ENCODE measurements around the gene AHRR. TPM values are rescaled to one million over a fixed set of nuclear protein-coding genes. Genes with fewer than 3 reads are reported as not detected.

Gene AHRR
- total RNA-seq, 2 experiments from 2014 or later = 20.1 to 20.7 TPM

GRCh38 chr5:455806-456205 is 134.3 kb downstream of the AHRR start:
- POLR2A ChIA-PET = no interaction called here
- CTCF ChIA-PET = interaction anchor here (1.4 kb wide), 1 partner anchor 9 kb away, joined by 7 read pairs; no protein-coding TSS in a partner anchor

GRCh38 chr5:456351-457194 is 135.1 kb downstream of the AHRR start:
- ChIA-PET CTCF (interaction anchor here (1.4 kb wide), 1 partner anchor 10 kb away, joined by 7 read pairs; no protein-coding TSS in a partner anchor), POLR2A (interaction anchor here (0.6 kb wide), 1 partner anchor 10 kb away, joined by 3 read pairs; no protein-coding TSS in a partner anchor)

GRCh38 chr5:457195-457961 is 135.9 kb downstream of the AHRR start:
- CTCF ChIA-PET = interaction anchor here (1.4 kb wide), 1 partner anchor 11 kb away, joined by 7 read pairs; no protein-coding TSS in a partner anchor
- POLR2A ChIA-PET = no interaction called here

- POLR2A ChIA-PET = interaction anchor here (0.7 kb wide), 1 partner anchor 115 kb away, joined by 5 read pairs; no protein-coding TSS in a partner anchor
- CTCF ChIA-PET = interaction anchor here (0.7 kb wide), 1 partner anchor 12 kb away, joined by 3 read pairs; no protein-coding TSS in a partner anchor
These were observed 137.2 kb downstream of the AHRR start for GRCh38 chr5:458547-459353.

GRCh38 chr5:459562-460272 is 138.2 kb downstream of the AHRR start:
- POLR2A ChIA-PET = no interaction called here
- CTCF ChIA-PET = no interaction called here

- CTCF ChIA-PET = no interaction called here
- POLR2A ChIA-PET = no interaction called here
These were observed 138.7 kb downstream of the AHRR start for GRCh38 chr5:460273-460625.

GRCh38 chr5:462051-462481 is 140.6 kb downstream of the AHRR start:
- POLR2A ChIA-PET = no interaction called here
- CTCF ChIA-PET = interaction anchor here (1.0 kb wide), 1 partner anchor 15 kb away, joined by 3 read pairs; no protein-coding TSS in a partner anchor

- CTCF ChIA-PET = no interaction called here
- POLR2A ChIA-PET = no interaction called here
These were observed 141.8 kb downstream of the AHRR start for GRCh38 chr5:463301-463700.

GRCh38 chr5:463952-464351 is 142.4 kb downstream of the AHRR start:
- CTCF ChIA-PET = no interaction called here

GRCh38 chr5:464446-464842 is 142.9 kb downstream of the AHRR start:
- POLR2A ChIA-PET = no interaction called here
- CTCF ChIA-PET = no interaction called here

More at GRCh38 chr5:463952-464351, 142.4 kb downstream of the AHRR start:
- POLR2A ChIA-PET = no interaction called here

GRCh38 chr5:464843-465590 is 143.5 kb downstream of the AHRR start:
- POLR2A ChIA-PET = no interaction called here
- CTCF ChIA-PET = no interaction called here

GRCh38 chr5:465591-466403 is 144.3 kb downstream of the AHRR start:
- CTCF ChIA-PET = interaction anchor here (1.3 kb wide), 1 partner anchor 20 kb away, joined by 3 read pairs; no protein-coding TSS in a partner anchor
- POLR2A ChIA-PET = no interaction called here

GRCh38 chr5:466661-467310 is 145.3 kb downstream of the AHRR start:
- POLR2A ChIA-PET = no interaction called here

GRCh38 chr5:468401-468800 is 146.9 kb downstream of the AHRR start:
- CTCF ChIA-PET = no interaction called here
- POLR2A ChIA-PET = no interaction called here

More at GRCh38 chr5:466661-467310, 145.3 kb downstream of the AHRR start:
- CTCF ChIA-PET = interaction anchor here (1.3 kb wide), 1 partner anchor 21 kb away, joined by 3 read pairs; no protein-coding TSS in a partner anchor

GRCh38 chr5:469752-470483 is 148.4 kb downstream of the AHRR start:
- CTCF ChIA-PET = interaction anchor here (1.2 kb wide), 1 partner anchor 24 kb away, joined by 3 read pairs; no protein-coding TSS in a partner anchor
- POLR2A ChIA-PET = no interaction called here
